Right lobe of liver (tissue), 6 donors: ENCODE data around the gene JAM2. TPM values are rescaled to one million over a fixed set of nuclear protein-coding genes. Genes with fewer than 3 reads are reported as not detected.

Experiments
- ATAC-seq, 4 donors: fragments of 200-7000 bp; cut with Tn5 transposase; one replicate each; pipeline ENCODE4 v1.9.1; 2020; ENCODE audit warnings: mild to moderate bottlenecking in 4 of 4, moderate library complexity in 4 of 4
- DNase-seq, 3 donors: peaks; one replicate each; pipeline ENCODE4 v3.0.0-alpha.2; 2020
- H3K27ac ChIP-seq, 3 donors: fragments of 200-600 bp; one replicate each; pipeline ENCODE4 v1.8.0; 2022
- H3K27me3 ChIP-seq, 2 donors: fragments of 200-600 bp; one replicate each; pipeline ENCODE4 v1.8.0; 2022
- H3K36me3 ChIP-seq, 4 donors: fragments of 200-600 bp; sonication (generic) in 1 of 4; one replicate each; pipeline versions ENCODE4 v1.5.1 to v1.8.0; 2017 to 2022; ENCODE audit warnings: control low read depth in 1 of 4
- H3K4me1 ChIP-seq, 4 donors: fragments of 200-600 bp; sonication (generic) in 1 of 4; one replicate each; pipeline versions ENCODE4 v1.5.1 to v1.8.0; 2017 to 2022; ENCODE audit warnings: control low read depth in 1 of 4
- H3K4me3 ChIP-seq, 3 donors: fragments of 200-600 bp; one replicate each; pipeline ENCODE4 v1.8.0; 2022
- H3K9me3 ChIP-seq, 4 donors: fragments of 200-600 bp; sonication (generic) in 1 of 4; one replicate each; pipeline versions ENCODE4 v1.5.1 to v1.8.0; 2017 to 2022; ENCODE audit warnings: control low read depth in 1 of 4
- CTCF ChIP-seq, 4 donors: fragments of 200-600 bp in 3 of 4; fragments of 450-650 bp in 1 of 4; IDR thresholded peaks; one replicate each; pipeline versions ENCODE4 v1.5.1 to v1.8.0; 2016 to 2022; ENCODE audit warnings: antibody characterized with exemption in 4 of 4, mild to moderate bottlenecking in 2 of 4
- POLR2A ChIP-seq: fragments of 450-650 bp; IDR thresholded peaks from one replicate; pipeline ENCODE4 v1.6.1; 2017; ENCODE audit warnings: antibody characterized with exemption, mild to moderate bottlenecking
- WGBS: methylation state at CpG from one replicate; pipeline ENCODE4 v1.1.6; 2018; ENCODE audit warnings: low coverage, low lambda C conversion rate; ENCODE audit not compliant: insufficient coverage; ENCODE audit errors: missing lambda C conversion rate; 5-methylcytosine and 5-hydroxymethylcytosine counted together
- intact Hi-C, 2 donors: fragments of 100-400 bp; cut with DNase I; formaldehyde crosslinking; loops; one replicate each; pipeline versions ENCODE4 v1.11.2 to v1.14.1; 2022
- total RNA-seq, 6 experiments: library from RNA; depleted of rRNA in 2 of 6; stranded (reverse); fragments of >200 nt in 2 of 6; fragmentation: NEBNext Ultra II Directional in 3 of 6; extraction: Animal tissue kit (Norgen Biotek cat#: 25700) in 3 of 6; gene quantifications; one replicate each; pipeline versions ENCODE4 v1.1.0 to v1.2.4, GENCODE V29; 2016 to 2023
- donor health status: DM: no; HTN: yes; CAD: no.
- donor health status: DM: no; HTN: no; CAD: no.
- donor health status: DM: no; HTN: no; CAD: no.
- donor health status: DM: no; HTN: yes; CAD: no.
- donor health status: DM: no; HTN: yes; CAD: no.

The JAM2 gene
- total RNA-seq, 6 experiments from 2014 or later, result 1.3 to 2.9 (median 2.0) TPM

GRCh38 chr21:25632296-25632695, 6.8 kb upstream of the JAM2 start:
- no peak for ATAC-seq
- Histone ChIP-seq H3K36me3 (no peaks in the 10 kb centered on the region), H3K27me3 (no peaks in the 10 kb centered on the region), H3K4me3 (no peak overlapping the region), H3K27ac (no peak overlapping the region), H3K9me3 (no peaks in the 10 kb centered on the region), H3K4me1 (no peaks in the 10 kb centered on the region)
- DNase-seq, result no peak
- TF ChIP-seq CTCF (IDR thresholded peaks at IDR 0.05), result no peak
- no peak for TF ChIP-seq POLR2A
- intact Hi-C loops, result no loop called here
- 93% methylated on average over 2 of the region's 2 CpGs for WGBS

GRCh38 chr21:25635310-25635709, 3.7 kb upstream of the JAM2 start:
- ATAC-seq, result no peak

GRCh38 chr21:25636727-25637126, 2.3 kb upstream of the JAM2 start:
- DNase-seq (no peak), ATAC-seq (no peak)
- 71% methylated on average over 2 of the region's 2 CpGs for WGBS
- no peaks in the 10 kb centered on the region for H3K9me3 ChIP-seq
- intact Hi-C loops, result no loop called here
- H3K4me1 ChIP-seq, result peaks cover 0 to 19% (median 0%) of the 10 kb centered on the region in 4 donors
- no peaks in the 10 kb centered on the region for H3K36me3 ChIP-seq
- no peak for TF ChIP-seq POLR2A
- TF ChIP-seq CTCF (IDR thresholded peaks at IDR 0.05), result no peak
- no peaks in the 10 kb centered on the region for H3K27me3 ChIP-seq
- H3K27ac ChIP-seq, result no peak overlapping the region
- no peak overlapping the region for H3K4me3 ChIP-seq

More at GRCh38 chr21:25635310-25635709, 3.7 kb upstream of the JAM2 start:
- intact Hi-C loops, result no loop called here
- H3K27me3 ChIP-seq, result no peaks in the 10 kb centered on the region
- 66% methylated on average over 6 of the region's 8 CpGs for WGBS
- TF ChIP-seq CTCF (IDR thresholded peaks at IDR 0.05) (no peak), POLR2A (no peak)
- H3K4me1 ChIP-seq, result peaks cover 0 to 18% (median 0%) of the 10 kb centered on the region in 4 donors
- H3K27ac ChIP-seq, result no peak overlapping the region
- H3K36me3 ChIP-seq, result no peaks in the 10 kb centered on the region
- DNase-seq, result no peak
- no peak overlapping the region for H3K4me3 ChIP-seq
- no peaks in the 10 kb centered on the region for H3K9me3 ChIP-seq

GRCh38 chr21:25637851-25638659, 1.0 kb upstream of the JAM2 start:
- no peak overlapping the region for H3K4me3 ChIP-seq
- 52% methylated on average over 5 of the region's 5 CpGs for WGBS

More at GRCh38 chr21:25637851-25638659, 1.0 kb upstream of the JAM2 start:
- ATAC-seq (no peak), DNase-seq (no peak)
- H3K9me3 ChIP-seq, result no peaks in the 10 kb centered on the region
- no peaks in the 10 kb centered on the region for H3K27me3 ChIP-seq
- peaks cover 0 to 19% (median 0%) of the 10 kb centered on the region in 4 donors for H3K4me1 ChIP-seq
- no peak overlapping the region for H3K27ac ChIP-seq
- TF ChIP-seq POLR2A, result no peak
- no peak for TF ChIP-seq CTCF (IDR thresholded peaks at IDR 0.05)
- intact Hi-C loops, result no loop called here
- H3K36me3 ChIP-seq, result no peaks in the 10 kb centered on the region
